HEK293 (cell line): ENCODE results near the gene FCHO1.

Experiments
- CTCF ChIA-PET: fragments of 350-600 bp; formaldehyde crosslinking; extraction: SDS; loops from one replicate; lab custom pipeline; 2021; ENCODE audit warnings: antibody characterized with exemption; lab: Yijun Ruan, JAX
- POLR2A ChIA-PET: fragments of 300-600 bp; formaldehyde crosslinking; extraction: SDS; loops from one replicate; lab custom pipeline; 2020; ENCODE audit warnings: antibody characterized with exemption, inconsistent platforms; lab: Yijun Ruan, JAX
- H3K27ac ChIP-seq: fragments of 200-500 bp; sonication (Bioruptor generic); 2 replicates; pipeline ENCODE4 v1.5.1; 2014; ENCODE audit warnings: low read depth, low read length, control low read depth, inconsistent platforms; ENCODE audit errors: extremely low read depth
- H3K36me3 ChIP-seq, 2 experiments: fragments of 200-500 bp in 1 of 2; sonication (Bioruptor generic) in 1 of 2; 1 replicate in 1 of 2; 2 replicates in 1 of 2; pipeline ENCODE4 v1.5.1; 2014 to 2017; ENCODE audit warnings: inconsistent platforms in 2 of 2, low read length in 2 of 2; ENCODE audit not compliant: control insufficient read depth in 2 of 2, insufficient read depth in 1 of 2
- H3K4me1 ChIP-seq: fragments of 200-500 bp; sonication (Bioruptor generic); 2 replicates; pipeline ENCODE4 v1.5.1; 2014; ENCODE audit warnings: mild to moderate bottlenecking, low read length, inconsistent platforms; ENCODE audit not compliant: control insufficient read depth, insufficient read depth
- H3K4me3 ChIP-seq: 2 replicates; pipeline ENCODE4 v1.5.1; 2011; ENCODE audit warnings: low read depth, mild to moderate bottlenecking, control low read depth, low read length, moderate library complexity
- H3K9me3 ChIP-seq: fragments of 200-500 bp; sonication (Bioruptor generic); 2 replicates; pipeline ENCODE4 v1.5.1; 2014; ENCODE audit warnings: low read depth, low read length, inconsistent platforms; ENCODE audit not compliant: control insufficient read depth, insufficient read depth
- CTCF ChIP-seq: fragments of 450-650 bp; formaldehyde crosslinking; IDR thresholded peaks from 2 replicates; pipeline ENCODE4 v1.5.1; 2016; ENCODE audit warnings: missing biosample characterization, missing genetic modification characterization
- ELK4 ChIP-seq: IDR thresholded peaks from 2 replicates; pipeline ENCODE4 v1.6.1; 2011; ENCODE audit warnings: mild to moderate bottlenecking, low read depth, low read length, borderline replicate concordance
- KLF1 ChIP-seq: fragments of 450-650 bp; formaldehyde crosslinking; IDR thresholded peaks from 2 replicates; pipeline ENCODE4 v1.5.1; 2016; ENCODE audit warnings: missing biosample characterization, missing genetic modification characterization
- KLF8 ChIP-seq: fragments of 450-650 bp; formaldehyde crosslinking; IDR thresholded peaks from 2 replicates; pipeline ENCODE4 v1.5.1; 2016; ENCODE audit warnings: missing biosample characterization, missing genetic modification characterization
- PRDM1 ChIP-seq: fragments of 450-650 bp; formaldehyde crosslinking; IDR thresholded peaks from 2 replicates; pipeline ENCODE4; 2016; ENCODE audit warnings: missing biosample characterization, missing genetic modification characterization
- ZFP3 ChIP-seq: fragments of 450-650 bp; formaldehyde crosslinking; IDR thresholded peaks from 2 replicates; pipeline ENCODE4 v1.5.1; 2016; ENCODE audit warnings: low read depth, missing biosample characterization, missing genetic modification characterization
- ZFP41 ChIP-seq: fragments of 450-650 bp; formaldehyde crosslinking; IDR thresholded peaks from 2 replicates; pipeline ENCODE4 v1.5.1; 2016; ENCODE audit warnings: missing biosample characterization, missing genetic modification characterization, borderline replicate concordance
- ZNF146 ChIP-seq: fragments of 450-650 bp; formaldehyde crosslinking; IDR thresholded peaks from 2 replicates; pipeline ENCODE4 v1.5.1; 2016; ENCODE audit warnings: missing biosample characterization, missing genetic modification characterization
- ZNF24 ChIP-seq: fragments of 450-650 bp; formaldehyde crosslinking; IDR thresholded peaks from 2 replicates; pipeline ENCODE4 v1.5.1; 2016; ENCODE audit warnings: missing biosample characterization, missing genetic modification characterization
- ZNF366 ChIP-seq: fragments of 450-650 bp; formaldehyde crosslinking; conservative IDR thresholded peaks from 2 replicates; pipeline ENCODE4 v1.5.1; 2016; ENCODE audit warnings: missing biosample characterization, missing genetic modification characterization
- ZNF449 ChIP-seq: fragments of 450-650 bp; formaldehyde crosslinking; IDR thresholded peaks from 2 replicates; pipeline ENCODE4 v1.5.1; 2017; ENCODE audit warnings: missing biosample characterization, mild to moderate bottlenecking, missing genetic modification characterization, moderate library complexity
- ZNF510 ChIP-seq: fragments of 450-650 bp; formaldehyde crosslinking; IDR thresholded peaks from 2 replicates; pipeline ENCODE4 v1.5.1; 2018; ENCODE audit warnings: mild to moderate bottlenecking, missing genetic modification characterization, missing biosample characterization; ENCODE audit not compliant: insufficient replicate concordance
- ZNF514 ChIP-seq: fragments of 450-650 bp; formaldehyde crosslinking; IDR thresholded peaks from 2 replicates; pipeline ENCODE4 v1.5.1; 2016; ENCODE audit warnings: missing biosample characterization, missing genetic modification characterization
- ZNF623 ChIP-seq: fragments of 450-650 bp; formaldehyde crosslinking; IDR thresholded peaks from 2 replicates; pipeline ENCODE4 v1.5.1; 2016; ENCODE audit warnings: missing biosample characterization, missing genetic modification characterization
- ZNF645 ChIP-seq: fragments of 450-650 bp; formaldehyde crosslinking; IDR thresholded peaks from 2 replicates; pipeline ENCODE4; 2016; ENCODE audit warnings: missing biosample characterization, missing genetic modification characterization

Gene FCHO1

GRCh38 chr19:17722655-17723240 lies 28.5 kb upstream of the FCHO1 start:
- no peak overlapping the region for H3K4me3 ChIP-seq
- no peak overlapping the region for H3K27ac ChIP-seq
- no peaks in the 10 kb centered on the region for H3K9me3 ChIP-seq
- ChIA-PET CTCF (interaction anchor here (0.5 kb wide), 1 partner anchor 282 kb away, joined by 4 read pairs; no protein-coding TSS in a partner anchor), POLR2A (interaction anchor here (0.6 kb wide), 2 partner anchors 44 to 294 kb away, joined by 3 to 5 read pairs; no protein-coding TSS in a partner anchor)
- H3K4me1 ChIP-seq = peaks cover 6% of the 10 kb centered on the region
- peaks cover 7 to 55% of the 10 kb centered on the region in 2 experiments; a peak in 2 of 3 replicates for H3K36me3 ChIP-seq
- peak; percentile 97 for TF ChIP-seq PRDM1 (tag by site-specific recombination)
- TF ChIP-seq ZNF623 (tag by site-specific recombination) = peak; percentile 60
- TF ChIP-seq ZNF514 (tag by site-specific recombination) = no peak
- no peak for TF ChIP-seq ZNF645 (tag by site-specific recombination)
- TF ChIP-seq ZNF366 = peak; percentile 26; the same call in 1 of the 2 replicates

- POLR2A ChIA-PET = interaction anchor here (0.6 kb wide), 1 partner anchor 42 kb away, joined by 5 read pairs; no protein-coding TSS in a partner anchor
- TF ChIP-seq KLF8 (tag by site-specific recombination) (no peak), ZFP3 (peak; percentile 97)
- CTCF ChIA-PET = interaction anchor here (0.8 to 2.1 kb wide), 5 partner anchors 17 to 131 kb away, joined by 3 to 7 read pairs (median 5); no protein-coding TSS in a partner anchor
- Histone ChIP-seq H3K4me1 (peaks cover 2% of the 10 kb centered on the region; the same call in 1 of the 2 replicates), H3K9me3 (no peaks in the 10 kb centered on the region), H3K4me3 (no peak overlapping the region), H3K36me3 (peaks cover 20 to 74% of the 10 kb centered on the region in 2 experiments), H3K27ac (no peak overlapping the region)
Measured at GRCh38 chr19:17724655-17725054, 26.6 kb upstream of the FCHO1 start.

GRCh38 chr19:17725422-17726078 lies 25.7 kb upstream of the FCHO1 start:
- Histone ChIP-seq H3K27ac (no peak overlapping the region), H3K4me1 (no peaks in the 10 kb centered on the region), H3K9me3 (no peaks in the 10 kb centered on the region), H3K36me3 (peaks cover 28 to 79% of the 10 kb centered on the region in 2 experiments), H3K4me3 (no peak overlapping the region)
- TF ChIP-seq KLF1 (peak; percentile 23; the same call in 1 of the 2 replicates), ZNF623 (tag by site-specific recombination) (peak; percentile 92), KLF8 (tag by site-specific recombination) (peak; percentile 66; the same call in 1 of the 2 replicates), CTCF (tag by site-specific recombination) (peak; percentile 35; the same call in 1 of the 2 replicates), ZNF24 (tag by site-specific recombination) (no peak), ZFP41 (tag by site-specific recombination) (no peak)
- ChIA-PET POLR2A (interaction anchor here (0.6 kb wide), 1 partner anchor 117 kb away, joined by 3 read pairs; no protein-coding TSS in a partner anchor), CTCF (interaction anchor here (0.6 to 2.1 kb wide), 7 partner anchors 11 to 134 kb away, joined by 3 to 7 read pairs (median 5); partner anchors contain the start of gene RPL18A)

GRCh38 chr19:17726136-17726741 lies 25.0 kb upstream of the FCHO1 start:
- H3K4me1 ChIP-seq = no peaks in the 10 kb centered on the region
- H3K4me3 ChIP-seq = no peak overlapping the region
- no peaks in the 10 kb centered on the region for H3K9me3 ChIP-seq
- peaks cover 35 to 86% of the 10 kb centered on the region in 2 experiments for H3K36me3 ChIP-seq
- CTCF ChIA-PET = interaction anchor here (0.6 to 2.1 kb wide), 6 partner anchors 10 to 190 kb away, joined by 3 to 7 read pairs (median 4); partner anchors contain the start of gene RPL18A
- TF ChIP-seq ELK4 (no peak), ZNF449 (tag by site-specific recombination) (no peak), ZNF510 (tag by site-specific recombination) (no peak), ZNF146 (tag by site-specific recombination) (no peak)
- POLR2A ChIA-PET = interaction anchor here (0.6 kb wide), 1 partner anchor 118 kb away, joined by 3 read pairs; no protein-coding TSS in a partner anchor
- no peak overlapping the region for H3K27ac ChIP-seq
